Measurements from ENCODE around the gene E2F7.

Gene E2F7

DNA sequence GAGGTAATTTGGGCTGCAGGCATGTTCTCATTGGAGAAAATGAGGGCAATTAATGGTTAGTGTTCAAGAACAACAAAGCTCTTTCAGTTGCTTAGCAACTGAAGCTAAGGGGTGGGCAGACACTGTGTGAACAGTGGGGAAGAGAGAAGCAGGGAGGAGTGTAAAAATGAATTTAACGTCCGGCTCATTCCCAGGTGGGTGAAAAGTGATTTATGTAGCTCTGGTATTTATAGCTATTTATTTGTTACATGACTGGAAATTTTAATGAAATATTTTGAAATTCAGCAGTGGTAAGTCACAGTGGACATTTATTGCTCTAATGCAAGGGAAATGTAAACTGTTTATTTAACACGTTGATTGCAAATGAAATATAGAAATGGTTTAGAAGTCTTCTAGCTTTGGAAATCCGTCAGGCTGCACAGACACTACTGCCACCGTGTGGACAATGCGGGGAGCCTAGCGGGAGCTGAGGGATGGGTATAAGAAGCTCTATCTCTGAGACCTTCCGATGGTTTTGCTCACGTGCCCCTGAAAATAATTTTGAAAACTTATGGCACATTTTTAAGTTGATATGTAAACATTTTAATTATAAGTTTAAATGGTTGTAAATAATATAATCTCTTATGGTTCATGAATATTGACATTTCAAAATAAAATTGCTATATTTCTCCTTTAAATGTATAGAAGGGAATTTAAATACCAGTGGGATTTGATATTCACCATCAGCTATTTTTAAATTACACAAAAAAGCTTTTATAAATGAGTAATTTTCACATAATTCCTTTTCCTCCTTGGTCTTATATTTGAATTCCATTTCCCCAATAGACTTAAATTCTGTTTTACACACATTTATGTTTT lies 54.4 kb downstream of the E2F7 start:
- DNase-seq: peak; percentile 83

DNA sequence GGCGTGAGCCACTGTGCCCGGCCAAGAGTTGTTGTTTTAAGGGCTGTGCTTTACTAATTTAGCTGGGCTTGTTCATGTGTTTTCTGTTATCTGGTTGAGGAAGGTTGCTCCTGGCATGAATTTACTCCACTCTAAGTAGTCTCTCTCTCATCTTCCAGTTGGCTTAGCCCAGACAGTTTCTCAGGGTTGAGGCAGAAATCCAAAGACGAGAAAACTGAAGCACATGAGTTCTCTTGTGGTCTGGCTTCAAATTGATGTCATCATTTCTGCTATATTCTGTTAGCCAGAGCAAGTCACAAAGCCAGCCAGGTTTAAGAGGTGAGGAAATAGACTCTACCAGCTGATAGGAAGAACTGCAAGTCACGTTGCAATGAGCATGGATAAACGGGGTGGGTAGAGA lies 57.9 kb downstream of the E2F7 start:
- DNase-seq: no peak

GRCh38 chr12:77005611-77006098 lies 59.7 kb downstream of the E2F7 start:
- DNase-seq: no peak

- DNase-seq: no peak
Measured at GRCh38 chr12:77003914-77004313, 61.5 kb downstream of the E2F7 start.

GRCh38 chr12:77003246-77003645 lies 62.1 kb downstream of the E2F7 start:
- no peak for DNase-seq

- no peak for DNase-seq
Measured at GRCh38 chr12:77002382-77002781, 63.0 kb downstream of the E2F7 start.

DNA sequence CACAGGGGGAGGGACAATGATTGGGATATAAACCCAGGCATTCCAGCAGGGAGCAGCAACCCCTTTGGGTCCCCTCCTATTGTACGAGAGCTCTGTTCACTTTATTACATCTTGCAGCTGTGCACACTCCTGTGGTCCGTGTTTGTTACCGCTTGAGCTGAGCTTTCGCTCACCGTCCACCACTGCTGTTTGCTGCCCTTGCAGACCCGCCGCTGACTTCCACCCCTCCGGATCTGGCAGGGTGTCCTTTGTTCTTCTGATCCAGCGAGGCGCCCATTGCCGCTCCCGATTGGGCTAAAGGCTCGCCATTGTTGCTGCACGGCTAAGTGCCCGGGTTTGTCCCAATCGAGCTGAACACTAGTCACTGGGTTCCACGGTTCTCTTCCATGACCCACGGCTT lies 64.1 kb downstream of the E2F7 start:
- DNase-seq: peak; percentile 69

- no peak for DNase-seq
Measured at GRCh38 chr12:76998908-76999556, 66.3 kb downstream of the E2F7 start.

- no peak for DNase-seq
Measured at GRCh38 chr12:76998386-76998785, 67.0 kb downstream of the E2F7 start.

- no peak for DNase-seq
Measured at GRCh38 chr12:76997011-76997780, 68.2 kb downstream of the E2F7 start.

DNA sequence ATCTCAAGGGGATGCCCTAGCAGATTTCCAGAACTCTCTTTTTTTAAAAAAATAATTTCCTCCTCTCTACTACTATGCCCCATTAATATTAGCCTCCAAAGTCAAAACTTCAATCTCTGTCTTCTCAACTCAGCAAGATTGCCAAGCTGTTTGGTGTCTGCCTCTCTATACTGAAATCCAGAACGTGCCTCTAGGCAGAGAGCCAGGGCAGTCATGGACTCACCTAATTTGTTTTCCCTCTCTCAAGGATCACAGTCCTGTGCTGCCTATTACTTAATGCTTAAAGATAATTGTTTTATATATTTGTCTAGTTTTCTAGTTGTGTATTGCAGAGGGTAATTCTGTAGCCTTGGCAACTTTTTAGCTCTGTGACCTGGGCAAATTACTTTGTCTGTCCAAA lies 74.7 kb downstream of the E2F7 start:
- DNase-seq: no peak

DNA sequence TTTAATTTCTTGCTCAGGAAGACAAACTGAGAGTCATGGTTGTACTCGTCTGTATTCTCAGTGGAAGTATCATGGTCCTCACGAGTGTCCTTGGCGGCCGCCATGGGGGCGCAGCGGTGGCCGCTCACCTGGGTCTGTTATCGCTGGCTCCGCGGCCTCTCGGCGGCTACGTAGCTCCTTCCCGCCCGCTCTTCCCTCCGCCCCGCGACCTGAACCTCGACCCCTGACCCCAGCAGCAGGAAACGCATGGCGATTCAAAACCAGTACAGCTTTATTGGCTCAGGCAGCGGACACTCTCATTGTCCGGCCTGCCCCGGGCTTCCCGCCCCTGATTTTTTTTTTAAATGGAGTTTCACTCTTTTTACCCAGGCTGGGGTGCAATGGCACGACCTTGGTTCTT lies 80.8 kb downstream of the E2F7 start:
- DNase-seq: no peak

- DNase-seq: no peak
Measured at GRCh38 chr12:76983420-76983819, 81.9 kb downstream of the E2F7 start.

GRCh38 chr12:76980196-76980595 lies 85.2 kb downstream of the E2F7 start:
- DNase-seq: no peak

DNA sequence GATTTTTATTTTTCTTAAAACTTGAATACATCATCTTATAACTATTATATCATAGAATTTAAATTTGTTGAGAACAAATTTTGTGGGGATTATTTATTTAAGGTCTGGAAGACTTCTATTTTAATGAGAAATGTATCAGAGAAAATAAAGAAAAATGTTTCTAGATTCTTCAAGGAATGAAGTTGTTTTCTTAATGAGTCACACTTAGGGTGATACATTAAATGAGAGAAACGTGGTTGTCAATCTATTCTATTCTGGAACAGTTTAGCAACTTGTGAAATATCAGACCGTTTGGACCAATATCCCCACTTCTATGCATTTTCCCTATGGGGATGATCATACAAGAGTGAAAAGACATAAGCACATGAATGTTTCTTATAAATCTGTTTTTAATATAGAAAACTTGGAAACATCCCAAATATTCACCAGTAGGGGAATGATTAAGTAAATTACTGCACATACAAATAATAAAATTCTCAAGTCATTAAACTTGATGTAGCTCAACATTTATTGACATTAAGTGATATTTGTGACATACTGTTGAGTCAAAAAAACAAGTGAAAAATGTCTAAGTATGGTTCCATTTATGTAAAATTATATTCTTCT lies 88.5 kb downstream of the E2F7 start:
- DNase-seq: no peak
